HK-2 (cell line): ENCODE results near the gene URAD.

ENCODE experiments used
- DNase-seq: peaks from one replicate; pipeline ENCODE4 v3.0.0-alpha.2; 2018; ENCODE audit not compliant: unreplicated experiment

The URAD gene

DNA sequence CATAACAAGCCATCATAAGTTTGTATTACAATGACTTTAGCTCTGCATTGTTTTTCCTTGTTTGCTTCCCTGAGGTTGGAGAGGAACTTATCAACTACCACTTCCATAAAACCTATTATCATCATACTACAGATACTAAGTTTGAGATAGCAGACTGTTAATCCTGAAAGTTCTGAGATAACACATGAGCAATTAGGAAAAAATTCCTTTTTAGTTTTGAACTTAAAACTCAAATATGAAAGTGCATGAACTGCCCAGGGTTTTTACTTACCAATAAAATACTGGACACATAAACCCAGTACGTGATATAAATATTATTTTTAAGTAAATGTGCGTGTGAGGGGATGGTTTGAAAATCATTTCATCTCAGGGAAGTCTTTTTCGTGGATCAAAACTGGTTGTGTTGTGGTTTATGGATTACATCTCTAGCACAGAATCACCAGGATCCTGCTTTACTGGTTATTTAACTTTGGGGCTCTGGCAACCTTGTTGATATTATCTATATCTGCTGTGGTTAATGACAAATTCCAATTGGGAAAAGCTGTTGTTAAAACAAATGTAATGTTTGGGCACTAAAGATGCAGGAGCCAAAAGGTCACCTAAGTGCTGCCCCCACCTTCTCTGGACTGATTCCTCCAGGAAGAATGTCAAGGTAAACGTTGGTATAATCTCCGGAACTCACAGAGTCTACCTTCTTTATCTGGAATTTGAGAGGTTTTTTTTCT is 31.8 kb downstream of the URAD start:
- no peak for DNase-seq

DNA sequence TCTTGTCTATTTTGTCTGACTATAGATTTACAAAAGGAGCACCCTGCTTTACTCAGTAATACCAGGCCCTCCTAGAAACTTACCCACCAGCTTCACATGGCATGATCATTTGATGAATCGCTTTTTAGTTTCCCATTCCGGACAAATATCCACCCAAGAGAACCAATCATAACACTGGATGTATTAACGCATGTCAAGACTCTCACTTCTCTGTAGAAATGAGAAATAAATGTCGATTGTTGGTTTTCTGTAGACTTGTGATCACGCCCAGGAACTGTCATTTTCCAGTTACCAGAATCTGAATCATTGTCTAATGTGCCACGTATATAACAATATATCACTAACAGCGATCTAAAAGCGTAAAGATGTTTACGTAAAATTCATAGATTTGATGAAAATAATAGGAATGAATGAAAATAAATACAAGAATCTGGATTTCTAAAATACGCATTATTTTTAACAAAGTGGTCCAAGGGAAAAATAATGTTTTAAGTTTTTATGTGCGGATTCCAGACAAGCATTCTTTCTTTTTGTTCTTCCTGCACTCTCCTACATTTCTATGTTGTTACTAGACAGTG is 33.4 kb downstream of the URAD start:
- DNase-seq = no peak

DNA sequence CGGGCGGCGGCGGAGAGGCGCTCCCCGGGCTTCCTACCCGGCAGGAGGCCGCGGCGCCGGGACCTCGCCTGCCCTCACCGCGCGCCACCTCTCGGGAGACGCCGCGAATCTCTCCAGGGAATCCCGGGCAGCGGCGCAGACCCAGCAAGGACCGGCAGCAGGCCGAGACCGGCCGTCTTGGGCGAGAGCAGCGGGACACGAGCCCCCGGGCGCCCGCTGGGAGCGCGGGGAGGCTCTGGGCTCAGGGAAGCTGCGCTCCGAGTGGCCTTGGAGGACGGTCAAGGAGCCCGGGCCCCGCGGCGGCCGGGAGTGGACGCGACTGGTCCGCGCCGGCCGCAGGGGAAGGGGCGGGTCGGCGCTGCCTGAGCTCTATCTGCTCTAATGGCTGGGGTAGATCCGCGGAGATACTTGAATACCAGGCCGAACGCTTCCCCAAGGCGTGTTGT is 34.1 kb downstream of the URAD start:
- no peak for DNase-seq

DNA sequence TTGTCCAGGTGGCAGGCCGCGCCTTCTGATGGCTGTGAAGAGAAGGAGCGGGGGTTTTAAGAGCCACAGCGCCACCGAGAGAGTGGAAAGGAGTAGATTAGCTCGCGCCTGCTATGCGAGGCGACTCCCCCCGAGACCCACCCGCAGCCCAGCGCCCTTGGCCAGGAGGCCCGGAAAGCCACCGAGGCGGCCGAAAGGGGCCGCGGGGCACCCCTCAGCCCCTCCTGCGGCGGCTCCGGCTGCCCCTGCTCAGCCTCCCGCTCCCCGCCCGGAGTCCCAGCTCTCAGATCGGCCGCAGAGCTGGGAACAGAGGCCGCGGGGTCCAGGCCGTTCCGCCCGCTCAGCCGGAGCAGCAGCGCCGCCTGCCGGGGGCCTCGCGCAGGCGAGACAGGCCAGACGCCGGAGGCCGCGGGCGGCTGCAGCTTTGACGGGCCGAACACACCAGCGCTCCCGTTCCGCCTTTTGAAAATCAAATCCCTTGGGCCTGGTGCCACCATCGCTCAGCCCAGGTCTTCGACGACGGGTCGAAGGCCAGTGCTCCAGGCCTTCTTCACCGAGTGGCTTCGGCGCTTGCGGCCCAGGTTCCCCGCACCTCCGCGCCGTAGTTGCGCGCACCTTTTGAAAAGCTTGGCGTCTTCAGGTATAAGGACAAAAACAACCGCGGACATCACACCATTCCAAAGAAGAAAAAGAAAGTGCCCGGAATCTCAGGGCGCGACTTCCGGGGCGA is 34.7 kb downstream of the URAD start:
- DNase-seq = peak; percentile 66

DNA sequence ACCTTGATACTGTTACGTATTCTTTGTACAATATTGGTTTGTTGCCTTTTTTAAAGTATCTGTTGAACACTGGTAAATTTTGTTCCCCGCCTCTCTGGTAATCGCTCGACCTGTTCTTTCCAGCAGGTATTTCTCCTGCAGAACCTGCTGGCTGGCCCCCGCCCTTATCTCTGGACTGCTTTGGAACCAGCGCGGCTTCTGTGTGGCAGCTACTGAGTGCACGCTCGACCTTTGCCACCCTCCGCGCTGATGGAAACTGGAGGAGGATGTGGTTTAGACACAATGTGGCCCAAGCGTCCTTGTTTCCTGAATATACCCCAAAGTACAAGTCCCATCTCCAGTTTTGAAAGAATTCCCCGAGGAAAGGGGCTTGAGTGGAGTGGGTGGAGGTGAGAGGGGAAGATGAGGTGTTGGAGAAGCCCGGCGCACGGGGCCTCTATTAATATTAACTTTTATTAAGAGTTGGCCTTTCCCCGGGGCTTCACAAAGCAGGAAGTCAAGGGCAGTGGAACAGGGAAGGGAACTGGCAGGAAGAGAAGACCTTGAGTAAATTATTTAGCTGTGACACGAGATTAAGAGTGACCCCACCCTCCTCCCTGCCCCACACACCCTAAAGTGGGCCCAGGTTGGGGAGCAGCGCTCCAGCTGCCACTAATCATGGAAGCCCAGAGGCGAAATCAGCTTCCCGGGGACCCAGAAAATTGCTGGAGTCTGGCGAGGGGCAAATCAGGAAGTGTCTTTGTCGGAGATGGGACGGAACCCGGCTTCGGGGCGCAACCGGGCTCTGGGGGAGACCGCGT is 35.4 kb downstream of the URAD start:
- no peak for DNase-seq

DNA sequence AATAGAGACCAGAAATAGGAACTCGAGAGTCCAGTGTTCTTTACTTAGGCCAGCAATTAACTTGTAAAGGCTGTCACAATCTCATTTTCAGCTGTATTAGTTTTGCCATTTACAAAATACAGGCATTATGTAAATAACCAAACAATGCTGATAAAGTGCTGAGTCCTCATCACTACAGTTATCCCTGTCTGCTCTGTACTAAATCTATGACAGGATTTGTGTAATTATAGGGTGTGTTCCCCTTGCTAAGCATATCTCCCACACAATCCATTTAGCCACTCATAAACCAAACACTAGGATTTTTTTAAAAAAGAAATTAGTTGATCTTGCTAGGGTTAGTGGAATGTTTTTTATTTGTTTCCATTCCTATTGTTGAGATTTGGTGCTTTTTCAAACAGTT is 45.5 kb downstream of the URAD start:
- DNase-seq = no peak

DNA sequence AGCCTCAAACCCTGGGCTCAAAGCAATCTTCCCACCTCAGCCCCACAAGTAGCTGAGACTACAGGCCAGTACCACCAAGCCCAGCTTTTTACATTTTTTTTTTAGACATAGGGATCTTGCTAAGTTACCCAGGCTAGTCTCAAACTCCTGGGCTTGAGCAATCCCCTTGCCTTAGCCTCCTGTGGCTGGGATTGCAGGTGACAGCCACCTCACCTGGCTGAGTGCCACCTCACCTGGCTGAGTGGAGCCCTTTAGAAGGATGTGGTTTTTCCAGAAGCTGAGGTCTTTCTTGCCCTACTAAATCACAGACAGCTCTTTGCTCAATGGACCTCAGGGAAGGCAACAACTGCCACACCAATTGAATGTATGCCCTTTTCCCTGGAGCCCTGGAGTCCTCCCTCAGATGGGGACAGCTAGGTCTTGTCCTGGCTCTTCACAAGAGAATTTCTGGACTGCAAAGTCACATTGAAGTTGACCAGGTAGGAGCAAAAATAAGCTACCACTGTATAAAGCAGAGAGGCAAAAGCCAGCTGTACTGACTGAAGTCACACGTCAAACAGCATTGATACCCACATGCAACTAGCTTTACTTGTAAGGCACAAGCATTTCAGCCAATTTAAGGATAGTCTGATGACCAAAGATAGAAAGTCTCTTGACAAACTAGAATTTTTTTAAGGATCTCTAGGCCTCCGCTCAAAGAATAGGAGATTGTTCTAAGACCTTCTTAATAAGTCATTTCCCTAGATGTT is 54.7 kb downstream of the URAD start:
- no peak for DNase-seq

DNA sequence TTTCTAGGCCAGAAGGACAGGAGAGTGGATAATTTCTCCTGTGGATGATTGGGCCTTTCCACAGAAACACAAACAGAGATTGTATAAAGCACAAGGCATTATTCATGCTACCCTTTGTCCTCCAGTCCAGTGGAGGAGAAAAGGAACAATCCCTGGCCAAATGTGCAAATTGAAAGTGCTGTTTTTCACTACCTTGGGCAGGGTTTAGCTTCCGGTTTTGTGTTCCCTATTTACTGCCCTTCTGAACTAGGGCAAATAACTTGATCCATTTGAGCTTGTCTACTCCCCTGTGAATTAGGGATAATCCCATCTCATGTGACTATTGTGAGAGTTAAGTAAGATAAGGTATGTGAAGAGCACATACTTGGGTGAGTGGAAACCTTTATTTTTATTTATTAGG is 55.4 kb downstream of the URAD start:
- no peak for DNase-seq

DNA sequence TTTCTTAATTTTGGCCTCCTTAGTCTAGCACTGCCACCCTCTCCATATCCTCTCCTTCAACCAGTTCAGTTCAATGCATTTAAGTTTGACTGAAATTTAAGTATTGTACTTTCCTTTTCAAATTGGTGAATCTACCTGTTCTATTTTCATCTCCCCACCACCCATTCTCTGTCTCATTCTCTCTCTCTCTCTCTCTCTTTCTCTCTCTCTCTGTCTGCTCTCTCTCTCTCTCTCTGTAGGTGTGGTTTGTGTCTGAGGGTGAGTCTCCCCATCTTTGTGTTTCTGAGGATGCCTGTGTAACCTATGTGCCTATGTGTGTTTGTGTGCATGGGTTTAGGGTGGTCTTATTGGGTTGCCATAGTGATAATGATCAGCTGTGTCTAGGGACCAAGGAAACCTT is 58.6 kb downstream of the URAD start:
- no peak for DNase-seq

DNA sequence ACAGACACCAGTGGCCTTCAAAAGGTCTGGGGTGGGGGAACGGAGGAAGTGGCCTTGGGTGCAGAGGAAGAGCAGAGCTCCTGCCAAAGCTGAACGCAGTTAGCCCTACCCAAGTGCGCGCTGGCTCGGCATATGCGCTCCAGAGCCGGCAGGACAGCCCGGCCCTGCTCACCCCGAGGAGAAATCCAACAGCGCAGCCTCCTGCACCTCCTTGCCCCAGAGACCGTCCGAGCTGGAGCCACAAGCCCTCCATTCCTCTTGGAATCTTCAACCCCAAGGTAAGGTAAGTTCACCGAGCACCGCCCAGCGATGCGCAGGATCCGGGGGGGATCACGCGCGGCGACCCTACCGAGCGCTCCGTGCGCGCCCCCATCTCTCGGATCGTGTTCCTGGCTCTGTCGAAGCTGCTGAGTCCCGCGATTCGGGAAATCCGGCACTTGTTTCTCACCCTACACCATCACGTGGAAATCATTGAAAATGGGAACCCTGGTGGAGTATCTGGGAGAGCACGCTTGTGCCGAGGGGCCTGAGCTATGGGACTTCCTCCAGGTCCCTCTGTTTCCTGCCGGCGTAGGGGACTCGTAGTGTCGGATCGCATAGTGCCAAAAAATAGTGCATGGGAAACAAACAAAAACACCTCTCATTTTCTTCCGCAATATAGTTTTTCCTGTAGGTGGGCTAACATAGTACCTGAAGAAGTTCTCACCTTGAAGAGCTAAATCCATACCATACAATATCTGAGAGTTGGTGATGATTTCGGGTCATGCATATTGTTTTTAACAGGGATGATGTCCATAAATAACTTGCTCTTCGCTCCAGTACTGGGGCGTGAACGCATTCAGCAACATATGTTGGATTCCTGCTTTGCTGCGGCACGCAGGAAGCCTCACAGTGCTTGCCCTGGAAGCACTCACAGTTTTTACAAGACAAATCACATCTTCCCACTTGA is 59.4 kb downstream of the URAD start:
- no peak for DNase-seq

DNA sequence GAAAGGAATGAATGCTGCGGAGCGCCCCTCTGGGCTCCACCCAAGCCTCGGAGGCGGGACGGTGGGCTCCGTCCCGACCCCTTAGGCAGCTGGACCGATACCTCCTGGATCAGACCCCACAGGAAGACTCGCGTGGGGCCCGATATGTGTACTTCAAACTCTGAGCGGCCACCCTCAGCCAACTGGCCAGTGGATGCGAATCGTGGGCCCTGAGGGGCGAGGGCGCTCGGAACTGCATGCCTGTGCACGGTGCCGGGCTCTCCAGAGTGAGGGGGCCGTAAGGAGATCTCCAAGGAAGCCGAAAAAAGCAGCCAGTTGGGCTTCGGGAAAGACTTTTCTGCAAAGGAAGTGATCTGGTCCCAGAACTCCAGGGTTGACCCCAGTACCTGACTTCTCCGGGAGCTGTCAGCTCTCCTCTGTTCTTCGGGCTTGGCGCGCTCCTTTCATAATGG is 60.1 kb downstream of the URAD start:
- DNase-seq = no peak
